NCI-H82 treated with DMSO at 0.1 percent for 48 hours (cell line): ENCODE data around the gene ATP1B1.
"Not testable (repeated sequence)": the region's sequence is repeated elsewhere in the genome, so short reads cannot be mapped to it uniquely, and the experiment has no call there.

ENCODE experiments used
- DNase-seq: peaks from one replicate; lab custom pipeline; 2025; ENCODE audit not compliant: unreplicated experiment; lab: John Stamatoyannopoulos, UW

ATP1B1 gene

DNA sequence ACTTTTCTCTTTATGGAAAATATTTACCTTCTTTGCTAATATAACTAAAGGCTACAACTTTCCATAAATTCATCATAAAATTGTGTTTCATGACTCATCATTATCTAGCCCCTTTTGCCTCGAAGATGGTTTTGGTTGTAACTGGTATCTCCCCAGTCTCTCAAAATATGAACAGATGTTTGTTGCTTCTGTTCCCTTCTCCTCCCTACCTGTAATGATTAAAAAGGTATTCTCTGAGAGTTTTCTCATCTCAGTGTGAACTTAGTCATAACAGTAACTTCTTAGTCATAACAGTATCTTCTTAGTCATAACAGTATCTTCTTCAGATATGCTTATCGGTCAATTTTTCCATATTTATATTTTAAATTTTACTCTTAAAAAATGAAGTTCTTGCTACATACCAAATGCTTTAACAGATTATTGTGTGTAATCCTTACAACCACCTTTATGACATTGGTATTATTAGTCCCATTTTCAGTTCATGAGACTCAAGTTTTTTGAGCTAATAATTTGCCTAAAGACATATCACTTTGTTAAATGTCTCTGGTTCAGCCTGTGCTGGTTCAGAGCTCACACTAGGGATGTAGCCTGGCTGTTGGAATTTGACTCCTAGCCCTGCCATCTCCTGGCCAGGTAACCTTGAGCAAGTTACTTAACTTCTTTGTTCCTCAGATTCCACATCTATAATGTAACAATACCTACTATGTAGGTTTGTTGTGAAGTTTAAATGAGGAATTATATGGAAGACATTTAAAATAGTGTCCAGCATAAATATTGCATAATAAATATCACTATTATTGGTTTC is 32.6 kb downstream of the ATP1B1 start:
- no peak for DNase-seq

DNA sequence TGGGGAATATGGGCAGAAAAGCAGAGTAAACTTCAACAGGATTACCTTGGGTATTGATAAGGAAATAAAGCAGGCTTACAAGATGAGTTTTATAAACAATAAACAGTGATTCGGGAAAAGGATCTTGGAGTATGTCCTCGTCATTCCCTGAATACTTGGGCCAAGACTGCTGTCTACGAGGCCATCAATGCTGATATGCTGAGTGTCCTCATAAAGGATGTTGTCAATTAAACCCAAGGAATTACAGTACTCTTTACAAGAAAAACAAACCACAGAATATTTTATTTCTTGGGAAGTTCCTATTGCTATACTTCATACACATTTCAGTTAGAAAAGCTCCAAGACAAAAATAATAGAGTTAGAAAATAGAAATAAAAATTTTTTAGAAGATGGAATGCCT is 34.9 kb downstream of the ATP1B1 start:
- no peak for DNase-seq

GRCh38 chr1:169142129-169142528 is 35.6 kb downstream of the ATP1B1 start:
- no peak for DNase-seq

GRCh38 chr1:169143346-169143745 is 36.9 kb downstream of the ATP1B1 start:
- DNase-seq = no peak

- DNase-seq = no peak
These were observed 37.5 kb downstream of the ATP1B1 start for GRCh38 chr1:169143984-169144383.

- DNase-seq = no peak
These were observed 38.6 kb downstream of the ATP1B1 start for GRCh38 chr1:169144941-169145626.

- no peak for DNase-seq
These were observed 40.2 kb downstream of the ATP1B1 start for GRCh38 chr1:169146576-169147214.

DNA sequence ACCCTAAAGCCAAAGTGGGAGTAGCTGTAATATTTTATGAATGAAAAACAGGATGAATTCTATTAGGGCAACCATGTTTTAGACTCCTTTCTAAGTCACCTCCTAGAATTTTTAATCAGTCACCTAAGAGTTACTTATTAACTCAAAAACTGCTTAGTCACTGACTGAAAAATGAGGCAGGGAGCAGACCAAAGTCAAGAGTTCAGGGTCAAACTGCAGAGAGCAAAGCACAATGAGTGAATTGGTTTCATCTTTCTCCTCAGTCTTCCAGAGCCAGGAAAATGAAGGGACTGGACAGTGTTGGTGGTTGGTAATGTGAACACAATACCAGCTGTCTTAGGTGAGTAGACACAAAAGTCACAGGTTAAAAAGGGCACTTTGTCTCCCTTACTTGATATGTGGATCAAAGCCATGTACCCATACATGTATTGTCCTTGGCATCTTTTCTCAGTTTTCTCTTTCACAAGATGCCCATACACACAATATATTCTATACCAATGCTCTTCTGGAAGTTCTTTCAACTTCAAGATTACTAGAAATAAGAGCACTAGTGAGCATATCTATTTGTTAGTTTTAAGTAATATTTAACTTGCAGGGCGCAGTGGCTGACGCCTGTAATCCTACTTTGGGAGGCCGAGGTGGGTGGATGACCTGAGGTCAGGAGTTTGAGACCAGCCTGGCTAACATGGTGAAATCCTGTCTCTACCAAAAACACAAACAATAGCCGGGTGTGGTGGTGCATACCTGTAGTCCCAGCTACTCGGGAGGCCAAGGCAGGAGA is 42.2 kb downstream of the ATP1B1 start:
- DNase-seq = no peak

DNA sequence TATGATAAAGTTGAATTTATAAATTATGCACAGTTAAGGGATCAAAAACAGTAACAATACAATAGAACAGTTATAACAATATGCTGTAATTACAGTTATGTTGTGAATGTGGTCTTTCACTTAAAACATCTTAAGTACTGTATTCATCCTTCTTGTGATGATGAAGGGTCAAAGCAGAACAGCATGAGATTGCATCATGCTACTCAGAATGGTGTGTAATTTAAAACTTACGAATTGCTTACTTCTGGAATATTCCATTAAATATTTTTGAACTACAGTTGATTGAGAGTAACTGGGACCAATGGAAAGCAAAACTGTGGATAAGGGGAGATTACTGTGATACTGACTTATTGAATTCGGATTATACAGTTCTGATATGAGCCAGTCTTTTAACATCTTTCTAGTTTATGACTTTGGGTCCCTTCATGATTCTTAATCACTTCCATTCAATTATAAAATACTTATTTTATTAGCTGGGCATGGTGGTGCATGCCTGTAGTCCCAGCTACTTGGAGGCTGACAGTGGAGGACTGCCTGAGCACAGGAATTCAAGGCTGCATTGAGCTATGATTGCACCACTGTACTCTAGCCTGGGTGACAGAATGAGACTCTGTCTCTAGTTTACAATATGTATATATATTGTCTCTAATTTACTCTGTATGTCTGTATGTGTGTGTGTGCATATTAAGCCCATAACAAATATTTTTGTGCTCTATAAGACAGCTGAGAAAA is 43.2 kb downstream of the ATP1B1 start:
- DNase-seq = no peak

DNA sequence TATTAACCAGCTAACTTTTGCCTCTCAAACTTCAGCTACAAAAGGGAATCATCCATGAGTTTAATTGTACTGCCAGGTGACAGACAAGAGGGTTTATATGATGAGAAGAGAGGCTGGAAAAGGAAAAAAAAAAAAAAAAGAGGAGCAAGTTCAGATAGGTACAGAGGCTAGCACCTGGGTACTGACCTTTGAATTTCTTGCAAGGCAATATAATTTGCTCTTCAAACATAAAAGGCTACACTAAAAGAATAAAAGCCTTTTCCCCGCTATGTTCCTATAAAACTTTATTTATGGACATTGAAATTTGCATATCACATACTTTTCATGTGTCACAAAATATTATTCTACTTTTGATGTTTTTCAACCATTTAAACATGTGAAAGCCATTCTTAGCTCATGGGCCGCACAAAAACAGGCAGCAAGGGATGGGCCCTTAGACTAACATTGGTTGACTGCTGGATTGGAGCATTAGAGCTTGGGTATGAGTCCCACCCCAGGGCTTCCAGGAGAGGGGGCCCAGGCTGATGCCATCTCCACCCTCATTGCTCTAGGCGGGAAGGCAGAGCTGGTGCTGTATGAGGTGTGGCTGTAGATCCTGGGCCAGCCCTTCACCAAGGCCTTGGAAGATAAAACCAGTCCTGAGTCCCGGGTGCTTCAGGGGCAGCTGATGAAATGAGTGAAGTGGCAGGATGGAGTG is 44.3 kb downstream of the ATP1B1 start:
- no peak for DNase-seq

- DNase-seq = no peak
These were observed 44.9 kb downstream of the ATP1B1 start for GRCh38 chr1:169151338-169151837.

DNA sequence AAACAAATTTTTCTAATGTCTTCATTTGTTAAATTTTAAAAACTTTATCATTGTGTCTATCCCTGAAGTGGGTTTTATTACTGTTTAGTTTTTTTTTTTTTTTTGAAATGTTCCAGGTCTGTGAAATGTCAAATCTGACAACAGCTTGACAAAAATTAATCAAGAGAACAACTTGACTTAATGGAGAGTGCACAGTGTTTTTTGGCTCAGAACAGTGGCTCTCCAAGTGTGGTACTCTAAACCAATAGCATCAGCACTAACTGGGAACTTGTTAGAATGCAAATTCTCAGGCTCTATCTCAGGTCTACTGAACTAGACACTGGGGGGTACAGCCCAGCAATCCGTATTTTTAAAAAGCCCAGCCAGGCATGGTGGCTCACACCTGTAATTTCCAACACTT is 49.2 kb downstream of the ATP1B1 start:
- no peak for DNase-seq

GRCh38 chr1:169156580-169156979 is 50.1 kb downstream of the ATP1B1 start:
- DNase-seq = no peak

DNA sequence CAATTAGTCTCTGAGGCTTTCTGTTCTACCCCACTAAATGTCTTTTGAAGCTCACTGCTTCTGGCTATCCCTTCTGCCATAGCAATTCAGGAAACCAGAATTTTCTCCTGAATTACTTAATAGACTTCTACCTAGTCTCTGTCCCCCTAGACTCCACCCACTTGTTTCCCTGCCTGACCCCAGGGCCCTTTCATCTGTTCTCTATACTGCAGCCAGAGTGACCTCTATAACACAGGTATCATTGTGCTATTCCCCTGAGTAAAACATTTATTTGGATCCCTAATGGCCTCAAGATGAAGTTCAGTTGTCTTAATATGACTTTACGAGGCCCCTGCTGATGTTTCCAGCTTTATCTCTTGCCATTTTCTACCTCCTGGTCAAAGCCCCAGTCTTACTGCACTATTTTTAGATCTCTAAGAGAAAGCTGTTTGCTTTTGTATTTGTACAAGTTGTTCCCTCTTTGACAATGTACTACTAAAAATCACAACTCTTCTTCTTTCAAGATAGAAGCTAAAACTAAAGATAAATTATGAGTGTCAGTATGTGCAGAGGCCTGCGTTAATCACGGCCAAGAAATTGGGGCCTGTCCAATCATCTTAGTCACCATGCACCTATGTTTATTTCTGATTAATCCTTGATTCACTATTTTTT is 54.5 kb downstream of the ATP1B1 start:
- peak; percentile 18 for DNase-seq

- no peak for DNase-seq
These were observed 55.2 kb downstream of the ATP1B1 start for GRCh38 chr1:169161496-169162194.

- no peak for DNase-seq
These were observed 56.6 kb downstream of the ATP1B1 start for GRCh38 chr1:169163059-169163458.

GRCh38 chr1:169175461-169175860 is 69.0 kb downstream of the ATP1B1 start:
- no peak for DNase-seq

DNA sequence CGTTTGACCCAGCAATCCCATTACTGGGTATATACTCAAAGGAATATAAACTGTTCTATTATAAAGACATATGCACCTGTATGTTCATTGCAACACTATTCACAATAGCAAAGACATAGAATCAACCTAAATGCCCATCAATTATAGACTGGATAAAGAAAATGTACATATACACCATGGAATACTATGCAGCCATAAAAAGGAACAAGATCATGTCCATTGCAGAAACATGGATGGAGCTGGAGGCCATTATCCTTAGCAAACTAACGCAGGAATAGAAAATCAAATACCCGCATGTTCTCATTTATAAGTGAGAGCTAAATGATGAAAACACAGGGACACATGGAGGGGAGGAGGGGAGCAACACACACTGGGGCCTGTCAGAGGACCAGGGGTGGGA is 72.9 kb downstream of the ATP1B1 start:
- not testable (repeated sequence) for DNase-seq

GRCh38 chr1:169180174-169180573 is 73.7 kb downstream of the ATP1B1 start:
- no peak for DNase-seq
